ENCODE measurements around the gene WDR7. TPM values are rescaled to one million over a fixed set of nuclear protein-coding genes. Genes with fewer than 3 reads are reported as not detected.

Gene WDR7
- total and polyA plus RNA-seq, 9 of the 15 experiments (the other 6 are each of a cell fraction or from before 2014, with no cell fraction given): 1.4 to 9.4 (median 5.3) TPM

DNA sequence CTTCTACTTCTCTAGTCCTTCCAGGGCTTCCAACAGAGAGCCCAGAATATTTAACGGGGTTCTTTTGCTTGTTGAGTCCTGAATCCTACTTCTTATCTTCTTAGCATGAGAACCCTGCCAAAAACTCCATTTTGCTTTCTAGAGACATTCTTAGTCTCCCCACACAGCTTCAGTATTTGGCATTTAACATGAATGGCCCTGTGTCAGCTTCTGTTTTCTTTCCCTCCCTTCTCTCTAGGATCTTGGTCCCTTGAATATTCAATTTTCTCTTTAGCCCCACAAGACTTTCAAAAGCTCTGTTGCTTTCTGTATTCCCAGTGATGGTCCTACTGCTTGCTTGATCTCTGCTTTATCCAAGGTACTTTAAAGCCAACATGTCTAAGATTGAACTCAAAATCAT is 89.5 kb downstream of the WDR7 start (continued):
- TF ChIP-seq, protein P1, sequence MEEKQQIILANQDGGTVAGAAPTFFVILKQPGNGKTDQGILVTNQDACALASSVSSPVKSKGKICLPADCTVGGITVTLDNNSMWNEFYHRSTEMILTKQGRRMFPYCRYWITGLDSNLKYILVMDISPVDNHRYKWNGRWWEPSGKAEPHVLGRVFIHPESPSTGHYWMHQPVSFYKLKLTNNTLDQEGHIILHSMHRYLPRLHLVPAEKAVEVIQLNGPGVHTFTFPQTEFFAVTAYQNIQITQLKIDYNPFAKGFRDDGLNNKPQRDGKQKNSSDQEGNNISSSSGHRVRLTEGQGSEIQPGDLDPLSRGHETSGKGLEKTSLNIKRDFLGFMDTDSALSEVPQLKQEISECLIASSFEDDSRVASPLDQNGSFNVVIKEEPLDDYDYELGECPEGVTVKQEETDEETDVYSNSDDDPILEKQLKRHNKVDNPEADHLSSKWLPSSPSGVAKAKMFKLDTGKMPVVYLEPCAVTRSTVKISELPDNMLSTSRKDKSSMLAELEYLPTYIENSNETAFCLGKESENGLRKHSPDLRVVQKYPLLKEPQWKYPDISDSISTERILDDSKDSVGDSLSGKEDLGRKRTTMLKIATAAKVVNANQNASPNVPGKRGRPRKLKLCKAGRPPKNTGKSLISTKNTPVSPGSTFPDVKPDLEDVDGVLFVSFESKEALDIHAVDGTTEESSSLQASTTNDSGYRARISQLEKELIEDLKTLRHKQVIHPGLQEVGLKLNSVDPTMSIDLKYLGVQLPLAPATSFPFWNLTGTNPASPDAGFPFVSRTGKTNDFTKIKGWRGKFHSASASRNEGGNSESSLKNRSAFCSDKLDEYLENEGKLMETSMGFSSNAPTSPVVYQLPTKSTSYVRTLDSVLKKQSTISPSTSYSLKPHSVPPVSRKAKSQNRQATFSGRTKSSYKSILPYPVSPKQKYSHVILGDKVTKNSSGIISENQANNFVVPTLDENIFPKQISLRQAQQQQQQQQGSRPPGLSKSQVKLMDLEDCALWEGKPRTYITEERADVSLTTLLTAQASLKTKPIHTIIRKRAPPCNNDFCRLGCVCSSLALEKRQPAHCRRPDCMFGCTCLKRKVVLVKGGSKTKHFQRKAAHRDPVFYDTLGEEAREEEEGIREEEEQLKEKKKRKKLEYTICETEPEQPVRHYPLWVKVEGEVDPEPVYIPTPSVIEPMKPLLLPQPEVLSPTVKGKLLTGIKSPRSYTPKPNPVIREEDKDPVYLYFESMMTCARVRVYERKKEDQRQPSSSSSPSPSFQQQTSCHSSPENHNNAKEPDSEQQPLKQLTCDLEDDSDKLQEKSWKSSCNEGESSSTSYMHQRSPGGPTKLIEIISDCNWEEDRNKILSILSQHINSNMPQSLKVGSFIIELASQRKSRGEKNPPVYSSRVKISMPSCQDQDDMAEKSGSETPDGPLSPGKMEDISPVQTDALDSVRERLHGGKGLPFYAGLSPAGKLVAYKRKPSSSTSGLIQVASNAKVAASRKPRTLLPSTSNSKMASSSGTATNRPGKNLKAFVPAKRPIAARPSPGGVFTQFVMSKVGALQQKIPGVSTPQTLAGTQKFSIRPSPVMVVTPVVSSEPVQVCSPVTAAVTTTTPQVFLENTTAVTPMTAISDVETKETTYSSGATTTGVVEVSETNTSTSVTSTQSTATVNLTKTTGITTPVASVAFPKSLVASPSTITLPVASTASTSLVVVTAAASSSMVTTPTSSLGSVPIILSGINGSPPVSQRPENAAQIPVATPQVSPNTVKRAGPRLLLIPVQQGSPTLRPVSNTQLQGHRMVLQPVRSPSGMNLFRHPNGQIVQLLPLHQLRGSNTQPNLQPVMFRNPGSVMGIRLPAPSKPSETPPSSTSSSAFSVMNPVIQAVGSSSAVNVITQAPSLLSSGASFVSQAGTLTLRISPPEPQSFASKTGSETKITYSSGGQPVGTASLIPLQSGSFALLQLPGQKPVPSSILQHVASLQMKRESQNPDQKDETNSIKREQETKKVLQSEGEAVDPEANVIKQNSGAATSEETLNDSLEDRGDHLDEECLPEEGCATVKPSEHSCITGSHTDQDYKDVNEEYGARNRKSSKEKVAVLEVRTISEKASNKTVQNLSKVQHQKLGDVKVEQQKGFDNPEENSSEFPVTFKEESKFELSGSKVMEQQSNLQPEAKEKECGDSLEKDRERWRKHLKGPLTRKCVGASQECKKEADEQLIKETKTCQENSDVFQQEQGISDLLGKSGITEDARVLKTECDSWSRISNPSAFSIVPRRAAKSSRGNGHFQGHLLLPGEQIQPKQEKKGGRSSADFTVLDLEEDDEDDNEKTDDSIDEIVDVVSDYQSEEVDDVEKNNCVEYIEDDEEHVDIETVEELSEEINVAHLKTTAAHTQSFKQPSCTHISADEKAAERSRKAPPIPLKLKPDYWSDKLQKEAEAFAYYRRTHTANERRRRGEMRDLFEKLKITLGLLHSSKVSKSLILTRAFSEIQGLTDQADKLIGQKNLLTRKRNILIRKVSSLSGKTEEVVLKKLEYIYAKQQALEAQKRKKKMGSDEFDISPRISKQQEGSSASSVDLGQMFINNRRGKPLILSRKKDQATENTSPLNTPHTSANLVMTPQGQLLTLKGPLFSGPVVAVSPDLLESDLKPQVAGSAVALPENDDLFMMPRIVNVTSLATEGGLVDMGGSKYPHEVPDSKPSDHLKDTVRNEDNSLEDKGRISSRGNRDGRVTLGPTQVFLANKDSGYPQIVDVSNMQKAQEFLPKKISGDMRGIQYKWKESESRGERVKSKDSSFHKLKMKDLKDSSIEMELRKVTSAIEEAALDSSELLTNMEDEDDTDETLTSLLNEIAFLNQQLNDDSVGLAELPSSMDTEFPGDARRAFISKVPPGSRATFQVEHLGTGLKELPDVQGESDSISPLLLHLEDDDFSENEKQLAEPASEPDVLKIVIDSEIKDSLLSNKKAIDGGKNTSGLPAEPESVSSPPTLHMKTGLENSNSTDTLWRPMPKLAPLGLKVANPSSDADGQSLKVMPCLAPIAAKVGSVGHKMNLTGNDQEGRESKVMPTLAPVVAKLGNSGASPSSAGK (IDR thresholded peaks at IDR 0.05): no peak
- no peak for TF ChIP-seq ATF6 (CRISPR knock-in tag; IDR thresholded peaks at IDR 0.05)
- no peak for TF ChIP-seq MED1 (CRISPR knock-in tag; IDR thresholded peaks at IDR 0.05; ENCODE audit: borderline replicate concordance)
- TF ChIP-seq SREBF2 (CRISPR knock-in tag; IDR thresholded peaks at IDR 0.05): no peak
- no peak for TF ChIP-seq CREB1 (IDR thresholded peaks at IDR 0.05)
- TF ChIP-seq CREB1 (CRISPR knock-in tag; IDR thresholded peaks at IDR 0.05): no peak
- no peak for TF ChIP-seq GTF2A2 (tag; IDR thresholded peaks at IDR 0.05)
- no peak for TF ChIP-seq KDM2B (CRISPR knock-in tag; IDR thresholded peaks at IDR 0.05)
- TF ChIP-seq POLR3A (IDR thresholded peaks at IDR 0.05; ENCODE audit: borderline replicate concordance, extremely low read depth, insufficient read depth, insufficient read length): no peak
- TF ChIP-seq, protein P2, sequence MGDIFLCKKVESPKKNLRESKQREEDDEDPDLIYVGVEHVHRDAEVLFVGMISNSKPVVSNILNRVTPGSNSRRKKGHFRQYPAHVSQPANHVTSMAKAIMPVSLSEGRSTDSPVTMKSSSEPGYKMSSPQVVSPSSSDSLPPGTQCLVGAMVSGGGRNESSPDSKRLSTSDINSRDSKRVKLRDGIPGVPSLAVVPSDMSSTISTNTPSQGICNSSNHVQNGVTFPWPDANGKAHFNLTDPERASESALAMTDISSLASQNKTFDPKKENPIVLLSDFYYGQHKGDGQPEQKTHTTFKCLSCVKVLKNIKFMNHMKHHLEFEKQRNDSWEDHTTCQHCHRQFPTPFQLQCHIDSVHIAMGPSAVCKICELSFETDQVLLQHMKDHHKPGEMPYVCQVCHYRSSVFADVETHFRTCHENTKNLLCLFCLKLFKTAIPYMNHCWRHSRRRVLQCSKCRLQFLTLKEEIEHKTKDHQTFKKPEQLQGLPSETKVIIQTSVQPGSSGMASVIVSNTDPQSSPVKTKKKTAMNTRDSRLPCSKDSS (IDR thresholded peaks at IDR 0.05; ENCODE audit: low read depth, partially characterized antibody): no peak
- TF ChIP-seq RB1 (IDR thresholded peaks at IDR 0.05; ENCODE audit: low read depth): no peak

All from K562 (cell line).